MM.1S (cell line): ENCODE data around the gene ZCCHC7.

Source experiments
- DNase-seq: peaks from one replicate; pipeline ENCODE4 v3.0.0-alpha.2; 2015
- H2AFZ ChIP-seq: fragments of 300-600 bp; sonication (generic); 2 replicates; pipeline ENCODE4 v1.6.0; 2016; ENCODE audit warnings: antibody characterized with exemption, low read length
- H3F3A ChIP-seq: fragments of 300-600 bp; sonication (generic); 2 replicates; pipeline ENCODE4 v1.6.1; 2016; ENCODE audit warnings: mild to moderate bottlenecking, antibody characterized with exemption, low read length, moderate library complexity, mixed read lengths; ENCODE audit not compliant: insufficient read depth
- H3K27ac ChIP-seq: fragments of 300-600 bp; sonication (generic); 2 replicates; pipeline ENCODE4 v1.5.1; 2016; ENCODE audit warnings: mild to moderate bottlenecking, low read length
- H3K27me3 ChIP-seq: fragments of 300-600 bp; sonication (generic); replicated peaks from 2 replicates; pipeline ENCODE4 v1.6.0; 2016; ENCODE audit warnings: low read length; ENCODE audit not compliant: insufficient read depth
- H3K36me3 ChIP-seq: fragments of 300-600 bp; sonication (generic); replicated peaks from 2 replicates; pipeline ENCODE4 v1.6.1; 2016; ENCODE audit warnings: mild to moderate bottlenecking, low read length, mixed read lengths; ENCODE audit not compliant: insufficient read depth
- H3K4me1 ChIP-seq: fragments of 300-600 bp; sonication (generic); 2 replicates; pipeline ENCODE4 v1.6.1; 2016; ENCODE audit warnings: low read length, mixed read lengths
- H3K4me2 ChIP-seq: fragments of 300-600 bp; sonication (generic); 2 replicates; pipeline ENCODE4 v1.6.0; 2016; ENCODE audit warnings: low read depth, low read length
- H3K4me3 ChIP-seq: fragments of 300-600 bp; sonication (generic); 2 replicates; pipeline ENCODE4 v1.5.1; 2016; ENCODE audit warnings: low read length, mixed read lengths
- H3K79me2 ChIP-seq: fragments of 300-600 bp; sonication (generic); 2 replicates; pipeline ENCODE4 v1.6.1; 2016; ENCODE audit warnings: mixed run types, low read length, mixed read lengths
- H3K9ac ChIP-seq: fragments of 300-600 bp; sonication (generic); 2 replicates; pipeline ENCODE4 v1.6.1; 2016; ENCODE audit warnings: low read length, mixed read lengths
- H3K9me2 ChIP-seq: fragments of 300-600 bp; sonication (generic); replicated peaks from 2 replicates; pipeline ENCODE4 v1.6.1; 2016; ENCODE audit warnings: mild to moderate bottlenecking, low read length, mixed read lengths; ENCODE audit not compliant: insufficient read depth
- H3K9me3 ChIP-seq: fragments of 300-600 bp; sonication (generic); replicated peaks from 2 replicates; pipeline ENCODE4 v1.6.1; 2016; ENCODE audit warnings: mild to moderate bottlenecking, low read length, mixed read lengths; ENCODE audit not compliant: insufficient read depth
- H4K20me1 ChIP-seq: fragments of 300-600 bp; sonication (generic); 2 replicates; pipeline ENCODE4 v1.6.1; 2016; ENCODE audit warnings: mild to moderate bottlenecking, low read length, moderate library complexity, mixed read lengths; ENCODE audit not compliant: insufficient read depth
- CTCF ChIP-seq: fragments of 300-600 bp; sonication (generic); IDR thresholded peaks from 2 replicates; pipeline ENCODE4 v1.5.1; 2016; ENCODE audit warnings: antibody characterized with exemption, low read length, mixed read lengths
- EZH2 ChIP-seq: fragments of 300-600 bp; sonication (generic); optimal IDR thresholded peaks from 2 replicates; pipeline ENCODE3; 2017; ENCODE audit warnings: low read depth, mild to moderate bottlenecking, antibody characterized with exemption, low read length, mixed read lengths
- EZH2phosphoT487 ChIP-seq: fragments of 300-600 bp; sonication (generic); IDR thresholded peaks from 2 replicates; pipeline ENCODE4 v1.6.1; 2018; ENCODE audit warnings: antibody characterized with exemption, low read length

The ZCCHC7 gene

GRCh38 chr9:37379835-37380234, 259.5 kb downstream of the ZCCHC7 start:
- no peak for TF ChIP-seq EZH2phosphoT487
- Histone ChIP-seq H3K4me2 (no peak overlapping the region), H3K9ac (no peak overlapping the region), H3K27ac (no peak overlapping the region), H3K27me3 (peaks cover 32% of the 10 kb centered on the region), H3K36me3 (no peaks in the 10 kb centered on the region), H2AFZ (no peak overlapping the region), H3K9me3 (no peaks in the 10 kb centered on the region), H3K79me2 (no peaks in the 10 kb centered on the region), H3K9me2 (no peaks in the 10 kb centered on the region), H4K20me1 (no peaks in the 10 kb centered on the region), H3F3A (no peaks in the 10 kb centered on the region), H3K4me1 (peaks cover 18% of the 10 kb centered on the region), H3K4me3 (no peak overlapping the region)
- DNase-seq, result no peak

GRCh38 chr9:37380570-37380969, 260.2 kb downstream of the ZCCHC7 start:
- Histone ChIP-seq H2AFZ (no peak overlapping the region), H3K27me3 (peaks cover 26% of the 10 kb centered on the region), H3K4me2 (no peak overlapping the region), H3F3A (no peaks in the 10 kb centered on the region), H3K79me2 (no peaks in the 10 kb centered on the region), H3K36me3 (no peaks in the 10 kb centered on the region), H3K9me3 (no peaks in the 10 kb centered on the region), H3K27ac (no peak overlapping the region), H3K9me2 (no peaks in the 10 kb centered on the region), H4K20me1 (no peaks in the 10 kb centered on the region), H3K9ac (no peak overlapping the region), H3K4me1 (peaks cover 18% of the 10 kb centered on the region), H3K4me3 (no peak overlapping the region)
- TF ChIP-seq EZH2 (no peak), CTCF (no peak), EZH2phosphoT487 (no peak)
- no peak for DNase-seq

GRCh38 chr9:37381094-37381741, 260.8 kb downstream of the ZCCHC7 start:
- Histone ChIP-seq H3K27ac (no peak overlapping the region), H3K4me1 (peaks cover 18% of the 10 kb centered on the region), H3K79me2 (no peaks in the 10 kb centered on the region), H3K27me3 (peaks cover 22% of the 10 kb centered on the region), H3F3A (no peaks in the 10 kb centered on the region), H3K9ac (no peak overlapping the region), H3K4me2 (no peak overlapping the region), H3K4me3 (no peak overlapping the region), H3K9me2 (no peaks in the 10 kb centered on the region), H2AFZ (no peak overlapping the region), H4K20me1 (no peaks in the 10 kb centered on the region), H3K36me3 (no peaks in the 10 kb centered on the region), H3K9me3 (no peaks in the 10 kb centered on the region)
- no peak for DNase-seq
- TF ChIP-seq EZH2 (no peak), EZH2phosphoT487 (no peak), CTCF (no peak)
